ENCODE data around the gene NIPSNAP3A. TPM values are rescaled to one million over a fixed set of nuclear protein-coding genes. Genes with fewer than 3 reads are reported as not detected.
"Not testable (repeated sequence)": the region's sequence is repeated elsewhere in the genome, so short reads cannot be mapped to it uniquely, and the experiment has no call there.

The NIPSNAP3A gene
- polyA plus RNA-seq, 1 donor (not counting 4 experiments of a cell fraction or from before 2014, with no cell fraction given) = 48.0 TPM

DNA sequence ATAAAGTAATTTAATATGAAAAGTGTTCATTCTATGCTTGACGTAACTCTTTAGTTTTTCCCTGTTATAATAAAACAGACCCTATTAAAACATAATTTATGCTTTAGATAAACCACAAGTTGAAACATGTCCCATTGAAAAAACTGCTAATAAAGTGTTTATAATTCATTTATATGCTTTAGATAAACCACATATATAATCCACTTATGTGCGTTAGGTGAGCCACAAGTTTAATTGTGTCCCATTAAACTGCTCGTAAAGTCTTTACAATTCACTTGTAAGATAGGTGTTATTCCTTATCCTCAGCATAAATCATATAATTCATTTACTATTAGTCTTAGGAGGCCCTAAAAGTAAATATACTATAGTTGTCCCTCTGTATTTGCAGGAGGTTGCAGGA is 20.0 kb downstream of the NIPSNAP3A start:
- H3K4me1 ChIP-seq (ENCODE audit: control insufficient read depth, extremely low read depth, insufficient read depth, low read length) = no peaks in the 10 kb centered on the region
- no peaks in the 10 kb centered on the region for H3K9me1 ChIP-seq (ENCODE audit: control insufficient read depth, extremely low read depth, insufficient read depth, low read length)
- no peaks in the 10 kb centered on the region for H3K79me2 ChIP-seq (ENCODE audit: control insufficient read depth, insufficient read depth, low read length)
- no peak overlapping the region for H2AFZ ChIP-seq (ENCODE audit: control insufficient read depth, low read length)
- dilution Hi-C loops (cut with MboI; ENCODE audit: extremely low pct_ligation_motif_present, low sequenced_read_pairs) = no loop called here
- H3K9ac ChIP-seq (ENCODE audit: control insufficient read depth, extremely low read depth, insufficient read depth, low read length) = no peak overlapping the region
- H3K27me3 ChIP-seq (ENCODE audit: control insufficient read depth, extremely low read depth, insufficient read depth, low read length) = no peaks in the 10 kb centered on the region
- H3K4me3 ChIP-seq (ENCODE audit: control insufficient read depth in 2 of 3, extremely low read depth in 1 of 3, insufficient read depth in 2 of 3, low read depth in 1 of 3, low read length in 3 of 3) = no peak overlapping the region
- H3K27ac ChIP-seq (ENCODE audit: control insufficient read depth, insufficient read depth, low read length) = no peak overlapping the region
- TF ChIP-seq, protein P1, sequence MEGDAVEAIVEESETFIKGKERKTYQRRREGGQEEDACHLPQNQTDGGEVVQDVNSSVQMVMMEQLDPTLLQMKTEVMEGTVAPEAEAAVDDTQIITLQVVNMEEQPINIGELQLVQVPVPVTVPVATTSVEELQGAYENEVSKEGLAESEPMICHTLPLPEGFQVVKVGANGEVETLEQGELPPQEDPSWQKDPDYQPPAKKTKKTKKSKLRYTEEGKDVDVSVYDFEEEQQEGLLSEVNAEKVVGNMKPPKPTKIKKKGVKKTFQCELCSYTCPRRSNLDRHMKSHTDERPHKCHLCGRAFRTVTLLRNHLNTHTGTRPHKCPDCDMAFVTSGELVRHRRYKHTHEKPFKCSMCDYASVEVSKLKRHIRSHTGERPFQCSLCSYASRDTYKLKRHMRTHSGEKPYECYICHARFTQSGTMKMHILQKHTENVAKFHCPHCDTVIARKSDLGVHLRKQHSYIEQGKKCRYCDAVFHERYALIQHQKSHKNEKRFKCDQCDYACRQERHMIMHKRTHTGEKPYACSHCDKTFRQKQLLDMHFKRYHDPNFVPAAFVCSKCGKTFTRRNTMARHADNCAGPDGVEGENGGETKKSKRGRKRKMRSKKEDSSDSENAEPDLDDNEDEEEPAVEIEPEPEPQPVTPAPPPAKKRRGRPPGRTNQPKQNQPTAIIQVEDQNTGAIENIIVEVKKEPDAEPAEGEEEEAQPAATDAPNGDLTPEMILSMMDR (optimal IDR thresholded peaks at IDR 0.05 in 1 of 3, IDR thresholded peaks at IDR 0.05 in 1 of 3, conservative IDR thresholded peaks at IDR 0.05 in 1 of 3; ENCODE audit: extremely low read depth in 1 of 3, insufficient read depth in 2 of 3, low read length in 3 of 3) = no peak
- TF ChIP-seq EZH2 (IDR thresholded peaks at IDR 0.05; ENCODE audit: low read length) = no peak
- DNase-seq (ENCODE audit: low read depth, low spot score) (no peak), FAIRE-seq (no peak)
- H4K20me1 ChIP-seq (ENCODE audit: control insufficient read depth, extremely low read depth, insufficient read depth, low read length) = no peaks in the 10 kb centered on the region
- no peaks in the 10 kb centered on the region for H3K36me3 ChIP-seq (ENCODE audit: control insufficient read depth in 2 of 2, extremely low read depth in 1 of 2, insufficient read depth in 2 of 2, low read length in 2 of 2)
- H3K9me3 ChIP-seq (ENCODE audit: control insufficient read depth, low read depth, low read length) = no peaks in the 10 kb centered on the region
- no peak overlapping the region for H3K4me2 ChIP-seq (ENCODE audit: control insufficient read depth, extremely low read depth, insufficient read depth, low read depth, low read length)

DNA sequence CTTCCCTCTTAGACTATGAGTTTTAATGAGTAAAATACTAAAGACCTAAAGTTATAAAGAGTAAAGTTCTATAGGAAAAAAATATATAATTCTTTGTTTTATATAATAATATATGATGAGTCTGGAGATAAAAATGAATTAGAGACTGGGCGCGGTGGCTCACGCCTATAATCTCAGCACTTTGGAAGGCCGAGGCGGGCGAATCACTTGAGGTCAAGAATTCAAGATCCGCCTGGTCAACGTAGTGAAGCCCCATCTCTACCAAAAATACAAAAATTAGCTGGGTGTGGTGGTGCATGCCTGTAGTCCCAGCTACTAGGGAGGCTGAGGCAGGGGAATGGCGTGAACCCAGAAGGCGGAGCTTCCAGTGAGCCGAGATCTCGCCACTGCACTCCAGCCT is 21.5 kb downstream of the NIPSNAP3A start:
- H3K27me3 ChIP-seq (ENCODE audit: control insufficient read depth, extremely low read depth, insufficient read depth, low read length); H3K9me1 ChIP-seq (ENCODE audit: control insufficient read depth, extremely low read depth, insufficient read depth, low read length); H3K9ac ChIP-seq (ENCODE audit: control insufficient read depth, extremely low read depth, insufficient read depth, low read length); H3K9me3 ChIP-seq (ENCODE audit: control insufficient read depth, low read depth, low read length); H4K20me1 ChIP-seq (ENCODE audit: control insufficient read depth, extremely low read depth, insufficient read depth, low read length); H3K4me1 ChIP-seq (ENCODE audit: control insufficient read depth, extremely low read depth, insufficient read depth, low read length); H3K36me3 ChIP-seq (ENCODE audit: control insufficient read depth in 2 of 2, extremely low read depth in 1 of 2, insufficient read depth in 2 of 2, low read length in 2 of 2); H2AFZ ChIP-seq (ENCODE audit: control insufficient read depth, low read length); H3K79me2 ChIP-seq (ENCODE audit: control insufficient read depth, insufficient read depth, low read length); dilution Hi-C loops (cut with MboI; ENCODE audit: extremely low pct_ligation_motif_present, low sequenced_read_pairs); DNase-seq (ENCODE audit: low read depth, low spot score); H3K4me3 ChIP-seq (ENCODE audit: control insufficient read depth in 2 of 3, extremely low read depth in 1 of 3, insufficient read depth in 2 of 3, low read depth in 1 of 3, low read length in 3 of 3); FAIRE-seq; H3K27ac ChIP-seq (ENCODE audit: control insufficient read depth, insufficient read depth, low read length); H3K4me2 ChIP-seq (ENCODE audit: control insufficient read depth, extremely low read depth, insufficient read depth, low read depth, low read length): not testable (repeated sequence)

DNA sequence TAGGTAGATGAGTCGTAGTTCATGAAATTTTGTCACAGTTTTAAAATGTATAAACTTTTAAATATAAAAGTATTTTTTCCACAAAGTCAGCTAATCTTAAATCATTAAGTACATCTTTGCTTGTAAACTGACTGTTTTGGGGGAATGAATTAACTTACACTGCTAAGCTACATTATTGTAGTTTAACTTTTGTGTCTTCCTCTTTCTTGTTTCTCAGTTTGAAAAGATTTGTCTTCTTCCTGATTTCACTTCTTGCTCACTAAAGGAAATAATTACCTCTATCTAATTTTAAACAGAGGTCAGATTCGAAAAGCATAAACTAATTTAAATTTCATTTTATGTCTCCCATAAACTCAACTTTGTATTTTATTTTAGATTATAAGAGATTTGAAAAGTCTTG is 22.2 kb downstream of the NIPSNAP3A start:
- DNase-seq (ENCODE audit: low read depth, low spot score) (no peak), FAIRE-seq (no peak)
- no peaks in the 10 kb centered on the region for H4K20me1 ChIP-seq (ENCODE audit: control insufficient read depth, extremely low read depth, insufficient read depth, low read length)
- H3K36me3 ChIP-seq (ENCODE audit: control insufficient read depth in 2 of 2, extremely low read depth in 1 of 2, insufficient read depth in 2 of 2, low read length in 2 of 2) = no peaks in the 10 kb centered on the region
- dilution Hi-C loops (cut with MboI; ENCODE audit: extremely low pct_ligation_motif_present, low sequenced_read_pairs) = no loop called here
- H3K9ac ChIP-seq (ENCODE audit: control insufficient read depth, extremely low read depth, insufficient read depth, low read length) = no peak overlapping the region
- no peaks in the 10 kb centered on the region for H3K79me2 ChIP-seq (ENCODE audit: control insufficient read depth, insufficient read depth, low read length)
- TF ChIP-seq EZH2 (IDR thresholded peaks at IDR 0.05; ENCODE audit: low read length) = no peak
- TF ChIP-seq, protein P1 (optimal IDR thresholded peaks at IDR 0.05 in 1 of 3, IDR thresholded peaks at IDR 0.05 in 1 of 3, conservative IDR thresholded peaks at IDR 0.05 in 1 of 3; ENCODE audit: extremely low read depth in 1 of 3, insufficient read depth in 2 of 3, low read length in 3 of 3) = no peak
- no peaks in the 10 kb centered on the region for H3K9me3 ChIP-seq (ENCODE audit: control insufficient read depth, low read depth, low read length)
- no peak overlapping the region for H3K27ac ChIP-seq (ENCODE audit: control insufficient read depth, insufficient read depth, low read length)
- H3K4me3 ChIP-seq (ENCODE audit: control insufficient read depth in 2 of 3, extremely low read depth in 1 of 3, insufficient read depth in 2 of 3, low read depth in 1 of 3, low read length in 3 of 3) = no peak overlapping the region
- no peaks in the 10 kb centered on the region for H3K9me1 ChIP-seq (ENCODE audit: control insufficient read depth, extremely low read depth, insufficient read depth, low read length)
- H3K4me1 ChIP-seq (ENCODE audit: control insufficient read depth, extremely low read depth, insufficient read depth, low read length) = no peaks in the 10 kb centered on the region
- no peaks in the 10 kb centered on the region for H3K27me3 ChIP-seq (ENCODE audit: control insufficient read depth, extremely low read depth, insufficient read depth, low read length)
- H3K4me2 ChIP-seq (ENCODE audit: control insufficient read depth, extremely low read depth, insufficient read depth, low read depth, low read length) = no peak overlapping the region
- no peak overlapping the region for H2AFZ ChIP-seq (ENCODE audit: control insufficient read depth, low read length)
